Ramos (cell line): ENCODE measurements around the gene CD48.
"Not testable (repeated sequence)": the region's sequence is repeated elsewhere in the genome, so short reads cannot be mapped to it uniquely, and the experiment has no call there.

Experiments used
- in situ Hi-C: fragments of 300-500 bp; cut with MboI; formaldehyde crosslinking; loops from one replicate; pipeline ENCODE4 v1.14.3; 2022; ENCODE audit warnings: low sequenced_read_pairs; ENCODE audit not compliant: unreplicated experiment

Gene CD48

GRCh38 chr1:160742428-160743127 is 31.0 kb upstream of the CD48 start:
- in situ Hi-C loops, result no loop called here

- in situ Hi-C loops, result no loop called here
Observed at GRCh38 chr1:160741612-160742348, 30.2 kb upstream of the CD48 start.

GRCh38 chr1:160741092-160741501 is 29.5 kb upstream of the CD48 start:
- in situ Hi-C loops, result no loop called here

GRCh38 chr1:160740133-160740688 is 28.6 kb upstream of the CD48 start:
- in situ Hi-C loops, result no loop called here

GRCh38 chr1:160739098-160739511 is 27.5 kb upstream of the CD48 start, which contains the start of gene SLAMF7:
Gene SLAMF7, plus strand, starts transcription at chr1:160739247. Its CDS starts 55 bp downstream, at chr1:160739302.
- in situ Hi-C loops, result no loop called here

- in situ Hi-C loops, result no loop called here
Observed at GRCh38 chr1:160738271-160738670, 26.6 kb upstream of the CD48 start.

- in situ Hi-C loops, result no loop called here
Observed at GRCh38 chr1:160734301-160734700, 22.7 kb upstream of the CD48 start.

- in situ Hi-C loops, result no loop called here
Observed at GRCh38 chr1:160733898-160734297, 22.3 kb upstream of the CD48 start.

- in situ Hi-C loops, result no loop called here
Observed at GRCh38 chr1:160731990-160732389, 20.4 kb upstream of the CD48 start.

GRCh38 chr1:160731564-160731963 is 19.9 kb upstream of the CD48 start:
- in situ Hi-C loops, result not testable (repeated sequence)

GRCh38 chr1:160727316-160727640 is 15.7 kb upstream of the CD48 start:
- in situ Hi-C loops, result loop anchor here (5.0 kb wide), 1 partner anchor 40 kb away; no protein-coding TSS in a partner anchor

- in situ Hi-C loops, result loop anchor here (5.0 kb wide), 1 partner anchor 41 kb away; no protein-coding TSS in a partner anchor
Observed at GRCh38 chr1:160726498-160727315, 15.1 kb upstream of the CD48 start.

GRCh38 chr1:160726114-160726497 is 14.5 kb upstream of the CD48 start:
- in situ Hi-C loops, result loop anchor here (5.0 kb wide), 1 partner anchor 41 kb away; no protein-coding TSS in a partner anchor

- in situ Hi-C loops, result loop anchor here (5.0 kb wide), 1 partner anchor 43 kb away; no protein-coding TSS in a partner anchor
Observed at GRCh38 chr1:160724465-160725242, 13.0 kb upstream of the CD48 start.

GRCh38 chr1:160723332-160723731 is 11.7 kb upstream of the CD48 start:
- in situ Hi-C loops, result no loop called here

GRCh38 chr1:160722726-160723125 is 11.1 kb upstream of the CD48 start:
- in situ Hi-C loops, result no loop called here

- in situ Hi-C loops, result no loop called here
Observed at GRCh38 chr1:160721473-160721872, 9.9 kb upstream of the CD48 start.

- in situ Hi-C loops, result no loop called here
Observed at GRCh38 chr1:160720356-160721085, 8.9 kb upstream of the CD48 start.

GRCh38 chr1:160718210-160718609 is 6.6 kb upstream of the CD48 start:
- in situ Hi-C loops, result no loop called here
